Measurements from ENCODE around the gene RNF128.

RNF128 gene, protein sequence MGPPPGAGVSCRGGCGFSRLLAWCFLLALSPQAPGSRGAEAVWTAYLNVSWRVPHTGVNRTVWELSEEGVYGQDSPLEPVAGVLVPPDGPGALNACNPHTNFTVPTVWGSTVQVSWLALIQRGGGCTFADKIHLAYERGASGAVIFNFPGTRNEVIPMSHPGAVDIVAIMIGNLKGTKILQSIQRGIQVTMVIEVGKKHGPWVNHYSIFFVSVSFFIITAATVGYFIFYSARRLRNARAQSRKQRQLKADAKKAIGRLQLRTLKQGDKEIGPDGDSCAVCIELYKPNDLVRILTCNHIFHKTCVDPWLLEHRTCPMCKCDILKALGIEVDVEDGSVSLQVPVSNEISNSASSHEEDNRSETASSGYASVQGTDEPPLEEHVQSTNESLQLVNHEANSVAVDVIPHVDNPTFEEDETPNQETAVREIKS

DNA sequence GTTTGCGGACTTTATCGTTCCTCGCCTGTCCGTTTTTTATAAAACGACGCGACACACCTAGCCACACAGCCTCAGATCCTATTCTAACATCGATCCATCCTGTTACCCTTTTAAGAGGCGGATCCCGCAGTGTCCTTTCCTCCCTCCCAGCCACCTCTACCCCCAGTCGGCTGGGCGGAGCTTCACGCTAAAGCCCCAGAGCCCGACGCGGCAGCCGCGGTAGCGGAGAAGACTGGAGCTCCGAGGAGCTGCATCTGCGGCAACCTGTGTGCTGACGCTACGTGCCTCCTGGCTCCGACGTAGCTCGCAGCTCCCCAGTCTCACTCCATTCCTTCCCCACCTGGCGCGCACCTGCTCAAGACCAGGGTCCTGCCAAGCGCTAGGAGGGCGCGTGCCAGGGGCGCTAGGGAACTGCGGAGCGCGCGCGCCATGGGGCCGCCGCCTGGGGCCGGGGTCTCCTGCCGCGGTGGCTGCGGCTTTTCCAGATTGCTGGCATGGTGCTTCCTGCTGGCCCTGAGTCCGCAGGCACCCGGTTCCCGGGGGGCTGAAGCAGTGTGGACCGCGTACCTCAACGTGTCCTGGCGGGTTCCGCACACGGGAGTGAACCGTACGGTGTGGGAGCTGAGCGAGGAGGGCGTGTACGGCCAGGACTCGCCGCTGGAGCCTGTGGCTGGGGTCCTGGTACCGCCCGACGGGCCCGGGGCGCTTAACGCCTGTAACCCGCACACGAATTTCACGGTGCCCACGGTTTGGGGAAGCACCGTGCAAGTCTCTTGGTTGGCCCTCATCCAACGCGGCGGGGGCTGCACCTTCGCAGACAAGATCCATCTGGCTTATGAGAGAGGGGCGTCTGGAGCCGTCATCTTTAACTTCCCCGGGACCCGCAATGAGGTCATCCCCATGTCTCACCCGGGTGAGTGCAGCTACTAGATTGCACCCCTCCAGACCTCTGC, at the start of gene RNF128:
Gene RNF128 (plus strand): TSS at position 217 of the 953 bp plus-strand sequence. CDS start 213 bp downstream, at position 430.
- H3K79me2 ChIP-seq (ENCODE audit: insufficient read depth, low read length), result no peaks in the 10 kb centered on the region
- H3K27me3 ChIP-seq (ENCODE audit: insufficient read depth, low read length), result no peaks in the 10 kb centered on the region

DNA sequence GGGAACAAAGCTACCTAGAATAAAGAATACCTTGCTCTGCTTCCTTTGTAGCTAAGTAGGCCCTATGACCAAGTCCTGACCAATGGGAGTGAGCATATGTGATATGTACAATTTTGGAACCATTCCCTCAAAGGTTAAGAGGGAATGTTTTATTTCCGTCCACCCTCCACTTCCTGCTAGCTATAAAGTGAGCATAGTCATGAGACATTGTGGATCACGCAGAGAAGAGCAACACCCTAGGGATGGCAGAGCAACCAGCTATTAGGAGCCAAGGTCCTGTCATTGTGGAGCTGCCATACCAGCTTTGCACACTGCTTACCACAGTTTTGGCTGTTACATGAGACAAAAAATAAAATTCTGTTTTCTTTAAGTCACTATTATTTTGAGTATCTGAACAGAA, 45.8 kb upstream of the RNF128 start:
- Histone ChIP-seq H3K9ac (ENCODE audit: low read length) (no peak overlapping the region), H2AFZ (ENCODE audit: low read length) (no peak overlapping the region), H3K79me2 (ENCODE audit: insufficient read depth, low read length) (no peaks in the 10 kb centered on the region), H3K9me3 (ENCODE audit: low read length) (no peaks in the 10 kb centered on the region), H3K27me3 (ENCODE audit: insufficient read depth, low read length) (no peaks in the 10 kb centered on the region), H3K9me2 (ENCODE audit: low read depth, low read length) (no peaks in the 10 kb centered on the region), H4K20me1 (ENCODE audit: insufficient read depth, low read length) (no peaks in the 10 kb centered on the region), H3K4me1 (ENCODE audit: insufficient read depth, low read length, severe bottlenecking) (no peaks in the 10 kb centered on the region), H3K4me3 (ENCODE audit: low read depth, low read length, poor library complexity, severe bottlenecking) (no peak overlapping the region), H3K27ac (ENCODE audit: low read depth, low read length, poor library complexity, severe bottlenecking) (no peak overlapping the region), H3F3A (ENCODE audit: insufficient read depth, low read length) (no peaks in the 10 kb centered on the region), H3K4me2 (ENCODE audit: low read length) (no peak overlapping the region), H3K36me3 (ENCODE audit: insufficient read depth, low read length) (no peaks in the 10 kb centered on the region)
- TF ChIP-seq EZH2 (IDR thresholded peaks at IDR 0.05; ENCODE audit: borderline replicate concordance, low read length), result no peak
- TF ChIP-seq, protein P1, sequence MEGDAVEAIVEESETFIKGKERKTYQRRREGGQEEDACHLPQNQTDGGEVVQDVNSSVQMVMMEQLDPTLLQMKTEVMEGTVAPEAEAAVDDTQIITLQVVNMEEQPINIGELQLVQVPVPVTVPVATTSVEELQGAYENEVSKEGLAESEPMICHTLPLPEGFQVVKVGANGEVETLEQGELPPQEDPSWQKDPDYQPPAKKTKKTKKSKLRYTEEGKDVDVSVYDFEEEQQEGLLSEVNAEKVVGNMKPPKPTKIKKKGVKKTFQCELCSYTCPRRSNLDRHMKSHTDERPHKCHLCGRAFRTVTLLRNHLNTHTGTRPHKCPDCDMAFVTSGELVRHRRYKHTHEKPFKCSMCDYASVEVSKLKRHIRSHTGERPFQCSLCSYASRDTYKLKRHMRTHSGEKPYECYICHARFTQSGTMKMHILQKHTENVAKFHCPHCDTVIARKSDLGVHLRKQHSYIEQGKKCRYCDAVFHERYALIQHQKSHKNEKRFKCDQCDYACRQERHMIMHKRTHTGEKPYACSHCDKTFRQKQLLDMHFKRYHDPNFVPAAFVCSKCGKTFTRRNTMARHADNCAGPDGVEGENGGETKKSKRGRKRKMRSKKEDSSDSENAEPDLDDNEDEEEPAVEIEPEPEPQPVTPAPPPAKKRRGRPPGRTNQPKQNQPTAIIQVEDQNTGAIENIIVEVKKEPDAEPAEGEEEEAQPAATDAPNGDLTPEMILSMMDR (IDR thresholded peaks at IDR 0.05; ENCODE audit: low read length), result no peak

More for the DNA sequence above, at the start of gene RNF128:
- Histone ChIP-seq H3K4me1 (ENCODE audit: insufficient read depth, low read length, severe bottlenecking) (no peaks in the 10 kb centered on the region), H2AFZ (ENCODE audit: low read length) (no peak within 1 kb of the TSS), H3K4me3 (ENCODE audit: low read depth, low read length, poor library complexity, severe bottlenecking) (no peak within 1 kb of the TSS), H4K20me1 (ENCODE audit: insufficient read depth, low read length) (no peaks in the 10 kb centered on the region), H3K9ac (ENCODE audit: low read length) (no peak within 1 kb of the TSS), H3K4me2 (ENCODE audit: low read length) (no peak within 1 kb of the TSS), H3K9me2 (ENCODE audit: low read depth, low read length) (no peaks in the 10 kb centered on the region), H3K27ac (ENCODE audit: low read depth, low read length, poor library complexity, severe bottlenecking) (no peak within 1 kb of the TSS), H3K9me3 (ENCODE audit: low read length) (no peaks in the 10 kb centered on the region), H3K36me3 (ENCODE audit: insufficient read depth, low read length) (no peaks in the 10 kb centered on the region), H3F3A (ENCODE audit: insufficient read depth, low read length) (no peaks in the 10 kb centered on the region)
- TF ChIP-seq, protein P1 (IDR thresholded peaks at IDR 0.05; ENCODE audit: low read length), result no peak
- no peak for TF ChIP-seq EZH2 (IDR thresholded peaks at IDR 0.05; ENCODE audit: borderline replicate concordance, low read length)

- H3K4me3 ChIP-seq (ENCODE audit: low read depth, low read length, poor library complexity, severe bottlenecking), result no peak overlapping the region
- H2AFZ ChIP-seq (ENCODE audit: low read length), result no peak overlapping the region
- no peak overlapping the region for H3K9ac ChIP-seq (ENCODE audit: low read length)
- H4K20me1 ChIP-seq (ENCODE audit: insufficient read depth, low read length), result no peaks in the 10 kb centered on the region
- H3K27ac ChIP-seq (ENCODE audit: low read depth, low read length, poor library complexity, severe bottlenecking), result no peak overlapping the region
- H3F3A ChIP-seq (ENCODE audit: insufficient read depth, low read length), result no peaks in the 10 kb centered on the region
- no peaks in the 10 kb centered on the region for H3K9me3 ChIP-seq (ENCODE audit: low read length)
- no peaks in the 10 kb centered on the region for H3K36me3 ChIP-seq (ENCODE audit: insufficient read depth, low read length)
- no peak overlapping the region for H3K4me2 ChIP-seq (ENCODE audit: low read length)
- TF ChIP-seq EZH2 (IDR thresholded peaks at IDR 0.05; ENCODE audit: borderline replicate concordance, low read length), result no peak
- TF ChIP-seq, protein P1 (IDR thresholded peaks at IDR 0.05; ENCODE audit: low read length), result no peak
- H3K9me2 ChIP-seq (ENCODE audit: low read depth, low read length), result no peaks in the 10 kb centered on the region
- H3K79me2 ChIP-seq (ENCODE audit: insufficient read depth, low read length), result no peaks in the 10 kb centered on the region
- no peaks in the 10 kb centered on the region for H3K27me3 ChIP-seq (ENCODE audit: insufficient read depth, low read length)
- H3K4me1 ChIP-seq (ENCODE audit: insufficient read depth, low read length, severe bottlenecking), result no peaks in the 10 kb centered on the region
Measured at GRCh38 chrX:106684207-106684606, 42.3 kb upstream of the RNF128 start.
